Measurements from ENCODE around the gene SAE1.

DNA sequence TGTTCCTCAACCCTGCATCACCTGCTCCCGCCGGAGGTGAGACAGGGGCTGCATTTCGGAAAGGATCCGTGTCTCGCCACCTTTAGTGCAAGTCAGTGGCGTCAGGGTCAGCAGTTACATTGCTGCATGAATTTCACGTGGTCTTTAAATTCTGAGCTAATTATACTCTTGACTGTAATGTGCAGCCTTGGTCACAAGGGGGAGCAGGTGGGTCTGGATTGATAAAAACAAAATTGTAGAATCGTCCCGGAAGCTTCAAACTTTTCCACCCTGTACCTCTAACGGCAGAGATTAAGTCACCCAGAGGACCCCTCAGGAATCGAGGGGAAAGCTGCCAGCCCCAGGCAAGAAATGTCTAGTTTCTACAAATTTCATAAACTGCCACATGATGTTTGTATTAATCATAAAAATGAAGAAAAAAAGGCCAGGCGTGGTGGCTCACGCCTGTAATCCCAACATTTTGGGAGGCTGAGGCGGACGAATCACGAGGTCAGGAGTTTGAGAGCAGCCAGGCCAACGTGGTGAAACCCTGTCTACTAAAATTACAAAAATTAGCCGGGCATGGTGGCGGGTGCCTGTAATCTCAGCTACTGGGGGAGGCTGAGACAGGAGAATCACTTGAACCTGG, 80.2 kb downstream of the SAE1 start:
- TF ChIP-seq, protein P1, sequence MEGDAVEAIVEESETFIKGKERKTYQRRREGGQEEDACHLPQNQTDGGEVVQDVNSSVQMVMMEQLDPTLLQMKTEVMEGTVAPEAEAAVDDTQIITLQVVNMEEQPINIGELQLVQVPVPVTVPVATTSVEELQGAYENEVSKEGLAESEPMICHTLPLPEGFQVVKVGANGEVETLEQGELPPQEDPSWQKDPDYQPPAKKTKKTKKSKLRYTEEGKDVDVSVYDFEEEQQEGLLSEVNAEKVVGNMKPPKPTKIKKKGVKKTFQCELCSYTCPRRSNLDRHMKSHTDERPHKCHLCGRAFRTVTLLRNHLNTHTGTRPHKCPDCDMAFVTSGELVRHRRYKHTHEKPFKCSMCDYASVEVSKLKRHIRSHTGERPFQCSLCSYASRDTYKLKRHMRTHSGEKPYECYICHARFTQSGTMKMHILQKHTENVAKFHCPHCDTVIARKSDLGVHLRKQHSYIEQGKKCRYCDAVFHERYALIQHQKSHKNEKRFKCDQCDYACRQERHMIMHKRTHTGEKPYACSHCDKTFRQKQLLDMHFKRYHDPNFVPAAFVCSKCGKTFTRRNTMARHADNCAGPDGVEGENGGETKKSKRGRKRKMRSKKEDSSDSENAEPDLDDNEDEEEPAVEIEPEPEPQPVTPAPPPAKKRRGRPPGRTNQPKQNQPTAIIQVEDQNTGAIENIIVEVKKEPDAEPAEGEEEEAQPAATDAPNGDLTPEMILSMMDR (IDR thresholded peaks at IDR 0.05) = peak; percentile 66 to 94 (median 90)
- no peak for TF ChIP-seq POLR2A (IDR thresholded peaks at IDR 0.05)
